AG04450 (cell line): ENCODE measurements around the gene HELZ2. TPM values are rescaled to one million over a fixed set of nuclear protein-coding genes. Genes with fewer than 3 reads are reported as not detected.

Experiments
- CTCF ChIA-PET: fragments of 300-600, 350-600 bp; formaldehyde crosslinking; extraction: SDS; loops from one replicate; lab custom pipeline; 2022; ENCODE audit warnings: antibody characterized with exemption, inconsistent platforms; lab: Charles Lee
- POLR2A ChIA-PET: fragments of 350-600 bp; formaldehyde crosslinking; extraction: SDS; loops from one replicate; lab custom pipeline; 2021; ENCODE audit warnings: antibody characterized with exemption, inconsistent platforms; lab: Yijun Ruan, JAX
- DNase-seq: peaks from one replicate; pipeline ENCODE4 v3.0.0-alpha.2; 2011; ENCODE audit warnings: low read depth, low spot score
- H3K27ac ChIP-seq: one replicate; pipeline ENCODE4 v1.5.1; 2012; ENCODE audit warnings: low read depth, low read length, control low read depth
- H3K27me3 ChIP-seq: one replicate; pipeline ENCODE4 v1.6.0; 2012; ENCODE audit warnings: low read length; ENCODE audit not compliant: control insufficient read depth, insufficient read depth
- H3K4me3 ChIP-seq: 2 replicates; pipeline ENCODE4 v1.5.1; 2011; ENCODE audit warnings: mild to moderate bottlenecking, low read depth, low read length, control low read depth
- H3K9me3 ChIP-seq: 2 replicates; pipeline ENCODE4 v1.5.1; 2012; ENCODE audit warnings: low read length; ENCODE audit not compliant: control insufficient read depth, insufficient read depth
- polyA plus RNA-seq: library from polyadenylated mRNA; depleted of rRNA; stranded (reverse); fragments of >200 nt; gene quantifications from 2 replicates; pipeline ENCODE4 v1.2.3, GENCODE V29; 2011
- TF ChIP-seq, protein P1 (sequence below): IDR thresholded peaks from 2 replicates; pipeline ENCODE4 v1.5.1; 2011; ENCODE audit warnings: low read depth, low read length, control low read depth, inconsistent platforms

Gene HELZ2
- polyA plus RNA-seq, 1 experiment: 4.6 TPM

GRCh38 chr20:63564036-63564810 is 9.8 kb downstream of the HELZ2 start:
- no peak for DNase-seq
- ChIA-PET CTCF (no interaction called here), POLR2A (no interaction called here)
- Histone ChIP-seq H3K27me3 (no peaks in the 10 kb centered on the region), H3K4me3 (no peak overlapping the region), H3K9me3 (peaks cover 6% of the 10 kb centered on the region; the same call in 1 of the 2 replicates), H3K27ac (no peak overlapping the region)
- TF ChIP-seq, protein P1, sequence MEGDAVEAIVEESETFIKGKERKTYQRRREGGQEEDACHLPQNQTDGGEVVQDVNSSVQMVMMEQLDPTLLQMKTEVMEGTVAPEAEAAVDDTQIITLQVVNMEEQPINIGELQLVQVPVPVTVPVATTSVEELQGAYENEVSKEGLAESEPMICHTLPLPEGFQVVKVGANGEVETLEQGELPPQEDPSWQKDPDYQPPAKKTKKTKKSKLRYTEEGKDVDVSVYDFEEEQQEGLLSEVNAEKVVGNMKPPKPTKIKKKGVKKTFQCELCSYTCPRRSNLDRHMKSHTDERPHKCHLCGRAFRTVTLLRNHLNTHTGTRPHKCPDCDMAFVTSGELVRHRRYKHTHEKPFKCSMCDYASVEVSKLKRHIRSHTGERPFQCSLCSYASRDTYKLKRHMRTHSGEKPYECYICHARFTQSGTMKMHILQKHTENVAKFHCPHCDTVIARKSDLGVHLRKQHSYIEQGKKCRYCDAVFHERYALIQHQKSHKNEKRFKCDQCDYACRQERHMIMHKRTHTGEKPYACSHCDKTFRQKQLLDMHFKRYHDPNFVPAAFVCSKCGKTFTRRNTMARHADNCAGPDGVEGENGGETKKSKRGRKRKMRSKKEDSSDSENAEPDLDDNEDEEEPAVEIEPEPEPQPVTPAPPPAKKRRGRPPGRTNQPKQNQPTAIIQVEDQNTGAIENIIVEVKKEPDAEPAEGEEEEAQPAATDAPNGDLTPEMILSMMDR: no peak

DNA sequence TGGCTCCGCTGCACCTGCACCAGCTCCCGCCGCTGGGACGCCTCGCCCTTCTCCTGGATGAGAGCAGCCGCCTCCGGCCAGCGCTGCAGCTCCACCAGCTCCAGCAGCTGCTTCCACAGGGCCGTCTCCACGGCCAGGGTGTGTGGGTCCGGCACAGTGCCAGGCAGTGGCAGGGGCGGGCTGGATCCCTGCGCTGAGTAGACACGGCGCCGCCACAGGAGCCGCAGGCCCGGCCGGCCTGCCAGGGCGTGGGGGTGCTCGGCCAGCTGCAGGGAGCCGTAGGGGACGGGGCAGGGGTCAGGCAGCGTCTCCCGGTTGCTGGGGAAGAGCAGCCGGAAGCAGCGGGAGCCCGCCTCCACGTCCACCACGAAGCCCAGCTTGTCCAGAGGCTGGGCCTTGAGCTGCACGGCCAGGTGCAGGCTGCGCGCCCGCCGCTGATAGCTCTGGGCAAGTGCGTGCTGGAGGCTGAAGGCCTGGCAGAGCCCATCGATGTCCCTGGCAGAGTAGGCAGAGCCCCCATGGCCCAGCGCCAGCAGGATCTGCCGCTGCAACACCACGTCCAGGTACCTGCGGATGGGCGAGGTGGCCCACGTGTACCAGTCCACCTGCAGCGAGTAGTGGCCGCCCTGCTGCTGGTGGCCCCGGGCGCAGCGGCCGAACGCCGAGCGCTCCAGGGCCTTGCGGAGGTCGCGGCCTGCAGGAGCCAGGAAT is 10.7 kb downstream of the HELZ2 start:
- Histone ChIP-seq H3K9me3 (peaks cover 6% of the 10 kb centered on the region; the same call in 1 of the 2 replicates), H3K27me3 (no peaks in the 10 kb centered on the region), H3K4me3 (no peak overlapping the region), H3K27ac (no peak overlapping the region)
- ChIA-PET CTCF (no interaction called here), POLR2A (no interaction called here)
- TF ChIP-seq, protein P1: no peak
- DNase-seq: no peak

- no peak overlapping the region for H3K27ac ChIP-seq
- TF ChIP-seq, protein P1: no peak
- H3K27me3 ChIP-seq: no peaks in the 10 kb centered on the region
- no peak for DNase-seq
- H3K4me3 ChIP-seq: no peak overlapping the region
- CTCF ChIA-PET: no interaction called here
- POLR2A ChIA-PET: no interaction called here
- H3K9me3 ChIP-seq: peaks cover 6% of the 10 kb centered on the region; the same call in 1 of the 2 replicates
These were observed 11.4 kb downstream of the HELZ2 start for GRCh38 chr20:63562461-63563224.

GRCh38 chr20:63561624-63562396 is 12.2 kb downstream of the HELZ2 start:
- Histone ChIP-seq H3K27ac (no peak overlapping the region), H3K27me3 (no peaks in the 10 kb centered on the region), H3K9me3 (peaks cover 6% of the 10 kb centered on the region; the same call in 1 of the 2 replicates), H3K4me3 (no peak overlapping the region)
- ChIA-PET POLR2A (no interaction called here), CTCF (interaction anchor here (1.0 kb wide), 1 partner anchor 24 kb away, joined by 3 read pairs; no protein-coding TSS in a partner anchor)
- TF ChIP-seq, protein P1: no peak
- DNase-seq: no peak
